Loucy (cell line): ENCODE data around the gene FBXO31.
A peak's percentile ranks its signal among the peaks of the same experiment; 100 is the strongest.

ENCODE experiments used
- H2AFZ ChIP-seq: fragments of 200-600 bp; sonication (generic); 2 replicates; pipeline ENCODE4 v1.6.0; 2016; ENCODE audit warnings: antibody characterized with exemption, mild to moderate bottlenecking, low read length, moderate library complexity
- H3F3A ChIP-seq: fragments of 200-600 bp; 2 replicates; pipeline ENCODE4 v1.6.0; 2016; ENCODE audit warnings: antibody characterized with exemption, low read depth, mild to moderate bottlenecking
- H3K27me3 ChIP-seq: fragments of 200-600 bp; sonication (generic); 2 replicates; pipeline ENCODE4 v1.6.1; 2014; ENCODE audit warnings: low read length, mild to moderate bottlenecking; ENCODE audit not compliant: insufficient read depth, poor library complexity, severe bottlenecking
- H3K36me3 ChIP-seq: fragments of 200-600 bp; sonication (generic); 2 replicates; pipeline ENCODE4 v1.6.1; 2016; ENCODE audit warnings: low read length; ENCODE audit not compliant: insufficient read depth
- H3K4me1 ChIP-seq: fragments of 200-600 bp; sonication (generic); 2 replicates; pipeline ENCODE4 v1.5.1; 2014; ENCODE audit warnings: low read length, mild to moderate bottlenecking; ENCODE audit not compliant: insufficient read depth, poor library complexity, severe bottlenecking
- H3K4me2 ChIP-seq: fragments of 200-600 bp; sonication (generic); 2 replicates; pipeline ENCODE4 v1.6.0; 2014; ENCODE audit warnings: antibody characterized with exemption, low read length, low read depth, mild to moderate bottlenecking; ENCODE audit not compliant: poor library complexity, severe bottlenecking
- H3K4me3 ChIP-seq: fragments of 200-600 bp; sonication (generic); 2 replicates; pipeline ENCODE4 v1.5.1; 2014; ENCODE audit warnings: low read length, mild to moderate bottlenecking, mixed read lengths; ENCODE audit not compliant: poor library complexity, severe bottlenecking
- H3K79me2 ChIP-seq: fragments of 200-600 bp; sonication (generic); 2 replicates; pipeline ENCODE4 v1.6.1; 2014; ENCODE audit warnings: low read length; ENCODE audit not compliant: insufficient read depth
- H3K9ac ChIP-seq: fragments of 200-600 bp; sonication (generic); 2 replicates; pipeline ENCODE4 v1.6.0; 2014; ENCODE audit warnings: mild to moderate bottlenecking, low read depth, low read length, moderate library complexity; ENCODE audit not compliant: poor library complexity, severe bottlenecking
- H3K9me2 ChIP-seq: fragments of 200-600 bp; sonication (generic); replicated peaks from 2 replicates; pipeline ENCODE4 v1.6.1; 2016; ENCODE audit warnings: low read depth, low read length, mixed read lengths
- H3K9me3 ChIP-seq: fragments of 200-600 bp; sonication (generic); 2 replicates; pipeline ENCODE4 v1.6.1; 2014; ENCODE audit warnings: mild to moderate bottlenecking, antibody characterized with exemption, low read length, low read depth; ENCODE audit not compliant: insufficient read depth
- H4K20me1 ChIP-seq: fragments of 200-600 bp; sonication (generic); 2 replicates; pipeline ENCODE4 v1.6.0; 2014; ENCODE audit warnings: antibody characterized with exemption, low read length, mild to moderate bottlenecking; ENCODE audit not compliant: insufficient read depth, poor library complexity, severe bottlenecking
- EZH2phosphoT487 ChIP-seq: fragments of 200-600 bp; IDR thresholded peaks from 2 replicates; pipeline ENCODE4 v1.6.1; 2018; ENCODE audit warnings: antibody characterized with exemption, mild to moderate bottlenecking, moderate library complexity, borderline replicate concordance
- TF ChIP-seq, protein P1 (sequence below): fragments of 200-600 bp; sonication (generic); conservative IDR thresholded peaks from 2 replicates; pipeline ENCODE4 v1.5.1; 2014; ENCODE audit warnings: mild to moderate bottlenecking, antibody characterized with exemption, low read length

Gene FBXO31

DNA sequence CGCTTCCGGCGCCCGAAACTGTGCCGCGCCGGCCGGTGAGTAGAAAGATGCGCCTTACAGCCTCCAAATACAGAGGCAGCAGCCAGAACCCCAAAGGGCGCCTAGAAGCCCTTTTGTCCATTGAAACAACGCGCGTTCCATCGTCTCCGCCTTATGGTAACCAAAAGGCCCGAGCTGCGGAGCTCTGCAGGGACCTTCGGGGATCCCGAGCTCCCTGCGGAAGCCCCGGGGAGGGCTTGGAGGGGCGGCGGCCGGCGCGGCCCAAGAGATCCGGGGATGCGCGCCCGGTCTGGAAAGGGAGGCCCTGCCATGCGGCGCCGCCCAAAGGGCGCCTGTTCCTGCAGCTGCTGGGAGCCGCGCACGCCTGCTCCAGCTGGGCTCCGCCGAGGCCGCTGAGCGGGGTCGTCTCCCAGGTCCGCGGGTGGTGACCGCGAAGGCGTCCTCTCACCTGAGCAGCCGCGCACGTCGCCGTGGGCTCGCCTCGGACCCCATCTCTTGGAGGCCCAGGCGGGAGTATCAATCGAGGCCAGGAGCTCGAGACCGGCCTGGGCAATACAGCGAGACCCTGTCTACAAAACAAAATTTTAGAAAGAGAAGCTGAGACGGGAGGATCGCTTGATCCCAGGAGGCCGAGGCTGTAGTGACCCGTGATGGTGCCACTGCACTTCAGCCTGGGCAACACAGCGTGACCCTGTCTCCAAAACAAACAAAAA, 742 bp upstream of the FBXO31 start:
- no peaks in the 10 kb centered on the region for H3K9me3 ChIP-seq
- TF ChIP-seq, protein P1, sequence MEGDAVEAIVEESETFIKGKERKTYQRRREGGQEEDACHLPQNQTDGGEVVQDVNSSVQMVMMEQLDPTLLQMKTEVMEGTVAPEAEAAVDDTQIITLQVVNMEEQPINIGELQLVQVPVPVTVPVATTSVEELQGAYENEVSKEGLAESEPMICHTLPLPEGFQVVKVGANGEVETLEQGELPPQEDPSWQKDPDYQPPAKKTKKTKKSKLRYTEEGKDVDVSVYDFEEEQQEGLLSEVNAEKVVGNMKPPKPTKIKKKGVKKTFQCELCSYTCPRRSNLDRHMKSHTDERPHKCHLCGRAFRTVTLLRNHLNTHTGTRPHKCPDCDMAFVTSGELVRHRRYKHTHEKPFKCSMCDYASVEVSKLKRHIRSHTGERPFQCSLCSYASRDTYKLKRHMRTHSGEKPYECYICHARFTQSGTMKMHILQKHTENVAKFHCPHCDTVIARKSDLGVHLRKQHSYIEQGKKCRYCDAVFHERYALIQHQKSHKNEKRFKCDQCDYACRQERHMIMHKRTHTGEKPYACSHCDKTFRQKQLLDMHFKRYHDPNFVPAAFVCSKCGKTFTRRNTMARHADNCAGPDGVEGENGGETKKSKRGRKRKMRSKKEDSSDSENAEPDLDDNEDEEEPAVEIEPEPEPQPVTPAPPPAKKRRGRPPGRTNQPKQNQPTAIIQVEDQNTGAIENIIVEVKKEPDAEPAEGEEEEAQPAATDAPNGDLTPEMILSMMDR = no peak
- TF ChIP-seq EZH2phosphoT487 = no peak
- no peaks in the 10 kb centered on the region for H3K9me2 ChIP-seq
- peak overlapping the region; percentile 79 for H3K4me3 ChIP-seq
- peak overlapping the region; percentile 82 for H3K9ac ChIP-seq
- H3K36me3 ChIP-seq = no peaks in the 10 kb centered on the region
- peaks cover 35% of the 10 kb centered on the region for H3K79me2 ChIP-seq
- peaks cover 4% of the 10 kb centered on the region; the same call in 1 of the 2 replicates for H3F3A ChIP-seq
- peak overlapping the region; percentile 85 for H2AFZ ChIP-seq
- peak overlapping the region; percentile 68 for H3K4me2 ChIP-seq
- H4K20me1 ChIP-seq = peaks cover 15% of the 10 kb centered on the region
- no peaks in the 10 kb centered on the region for H3K27me3 ChIP-seq
- peaks cover 48% of the 10 kb centered on the region for H3K4me1 ChIP-seq

DNA sequence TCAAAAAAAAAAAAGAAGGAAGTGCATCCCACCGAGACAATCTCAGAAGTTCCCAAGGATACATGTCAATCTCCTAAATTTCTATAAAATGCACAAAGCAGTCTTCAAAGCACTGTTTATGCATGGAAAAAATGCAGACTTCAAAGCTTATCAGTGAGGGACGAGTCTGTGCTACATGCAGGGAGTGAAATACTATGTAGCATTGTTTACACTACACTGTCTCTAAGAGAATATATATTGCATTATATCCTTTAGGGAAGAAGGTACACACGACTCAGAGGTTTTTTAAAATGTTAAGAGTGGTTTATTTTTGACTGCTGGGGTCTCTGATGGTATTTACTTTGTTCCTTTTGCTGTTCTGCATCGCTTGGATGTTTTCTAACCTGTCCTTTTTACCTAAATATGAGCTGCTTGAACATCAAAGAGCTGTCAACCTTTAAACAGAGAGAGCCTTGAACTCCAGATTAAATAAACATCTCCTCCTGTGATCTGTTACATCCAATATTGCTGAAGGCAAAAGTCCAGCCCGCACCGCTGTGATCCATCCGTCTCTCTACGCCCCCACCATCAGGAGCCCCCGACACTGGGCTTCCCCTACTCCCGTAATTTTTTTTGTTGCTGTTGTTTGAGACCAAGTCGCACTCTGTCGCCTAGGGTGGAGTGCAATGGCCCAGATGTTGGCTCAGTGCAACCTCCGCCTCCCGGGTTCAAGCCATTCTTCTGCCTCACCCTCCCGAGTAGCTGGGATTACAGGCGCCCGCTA, 1.4 kb downstream of the FBXO31 start:
- peaks cover 50% of the 10 kb centered on the region for H3K79me2 ChIP-seq

DNA sequence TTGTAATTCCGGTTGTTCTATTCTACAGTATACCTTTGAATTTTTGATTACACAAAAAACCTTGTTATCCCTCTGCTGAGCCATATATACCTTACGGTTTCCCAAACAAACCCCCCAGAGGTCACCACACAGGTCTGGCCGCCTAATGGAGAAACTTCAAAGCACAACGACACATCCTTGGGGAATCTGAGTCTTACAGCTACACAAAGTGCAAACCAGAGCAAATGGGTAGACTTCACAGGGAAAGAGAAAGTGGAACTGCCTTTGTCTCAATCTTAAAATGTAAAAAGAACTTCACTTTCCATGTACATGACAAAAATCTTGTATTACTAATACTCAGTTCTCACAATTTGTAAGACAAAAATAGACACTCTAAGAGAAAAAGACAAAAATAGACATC, 2.7 kb downstream of the FBXO31 start:
- Histone ChIP-seq H3K36me3 (no peaks in the 10 kb centered on the region), H2AFZ (no peak overlapping the region), H3K4me3 (peak overlapping the region; percentile 79), H3K4me2 (peak overlapping the region; percentile 88), H3K27me3 (no peaks in the 10 kb centered on the region), H3K9ac (peak overlapping the region; percentile 77), H3F3A (no peaks in the 10 kb centered on the region), H3K9me2 (no peaks in the 10 kb centered on the region), H3K4me1 (peaks cover 28% of the 10 kb centered on the region), H3K9me3 (no peaks in the 10 kb centered on the region), H3K79me2 (peaks cover 62% of the 10 kb centered on the region), H4K20me1 (peaks cover 17% of the 10 kb centered on the region)
- TF ChIP-seq, protein P1 = no peak
- TF ChIP-seq EZH2phosphoT487 = no peak

More for the DNA sequence above, 1.4 kb downstream of the FBXO31 start:
- H3K36me3 ChIP-seq = no peaks in the 10 kb centered on the region
- no peaks in the 10 kb centered on the region for H3F3A ChIP-seq
- H3K4me3 ChIP-seq = peak overlapping the region; percentile 79
- H2AFZ ChIP-seq = no peak overlapping the region
- H3K4me2 ChIP-seq = peak overlapping the region; percentile 88
- no peaks in the 10 kb centered on the region for H3K9me2 ChIP-seq
- H3K27me3 ChIP-seq = no peaks in the 10 kb centered on the region
- H3K9ac ChIP-seq = peak overlapping the region; percentile 77
- peaks cover 30% of the 10 kb centered on the region for H3K4me1 ChIP-seq
- no peak for TF ChIP-seq EZH2phosphoT487
- TF ChIP-seq, protein P1 = no peak
- peaks cover 15% of the 10 kb centered on the region for H4K20me1 ChIP-seq
- H3K9me3 ChIP-seq = no peaks in the 10 kb centered on the region
